Dendritic cell treated with granulocyte-macrophage colony-stimulating factor and Interleukin-4, amounts not matched to agents 40 ng/mL and 50 ng/mL, for 4 days (primary cell): ENCODE measurements around the gene PRLHR.

Experiments
- H3K27ac Mint-ChIP-seq: one replicate; pipeline ENCODE4 v1.8.0; 2022; ENCODE audit warnings: mild to moderate bottlenecking, mixed read lengths
- H3K27me3 Mint-ChIP-seq: one replicate; pipeline ENCODE4 v1.8.0; 2022; ENCODE audit warnings: mild to moderate bottlenecking, mixed read lengths
- H3K36me3 Mint-ChIP-seq: one replicate; pipeline ENCODE4 v1.8.0; 2022; ENCODE audit warnings: low read depth, mixed read lengths
- H3K4me1 Mint-ChIP-seq: one replicate; pipeline ENCODE4 v1.8.0; 2022; ENCODE audit warnings: low read depth, mixed read lengths
- H3K4me3 Mint-ChIP-seq: one replicate; pipeline ENCODE4 v1.8.0; 2022; ENCODE audit warnings: mild to moderate bottlenecking, moderate library complexity, mixed read lengths
- H3K9me3 Mint-ChIP-seq: one replicate; pipeline ENCODE4 v1.8.0; 2022; ENCODE audit warnings: mixed read lengths
- intact Hi-C: fragments of 100-400 bp; cut with micrococcal nuclease; formaldehyde crosslinking; loops from one replicate; pipeline ENCODE4 v1.15.0; 2022

The PRLHR gene

GRCh38 chr10:118605694-118606093 is 10.2 kb upstream of the PRLHR start:
- Mint-ChIP-seq H3K4me1 (no peaks in the 10 kb centered on the region), H3K4me3 (no peak overlapping the region), H3K27ac (no peak overlapping the region), H3K9me3 (peaks cover 8% of the 10 kb centered on the region), H3K36me3 (no peaks in the 10 kb centered on the region), H3K27me3 (peaks cover 6% of the 10 kb centered on the region)
- intact Hi-C loops = no loop called here

- intact Hi-C loops = no loop called here
- no peaks in the 10 kb centered on the region for H3K9me3 Mint-ChIP-seq
- H3K27me3 Mint-ChIP-seq = peaks cover 75% of the 10 kb centered on the region
- no peak overlapping the region for H3K27ac Mint-ChIP-seq
- peaks cover 16% of the 10 kb centered on the region for H3K4me1 Mint-ChIP-seq
- H3K4me3 Mint-ChIP-seq = no peak overlapping the region
- no peaks in the 10 kb centered on the region for H3K36me3 Mint-ChIP-seq
Measured at GRCh38 chr10:118596426-118597124, 1.1 kb upstream of the PRLHR start.

- no peaks in the 10 kb centered on the region for H3K9me3 Mint-ChIP-seq
- no peak overlapping the region for H3K27ac Mint-ChIP-seq
- intact Hi-C loops = no loop called here
- H3K4me1 Mint-ChIP-seq = peaks cover 16% of the 10 kb centered on the region
- no peak overlapping the region for H3K4me3 Mint-ChIP-seq
- no peaks in the 10 kb centered on the region for H3K36me3 Mint-ChIP-seq
- H3K27me3 Mint-ChIP-seq = peaks cover 75% of the 10 kb centered on the region
Measured at GRCh38 chr10:118595064-118595420, 406 bp downstream of the PRLHR start.

GRCh38 chr10:118594392-118595063 is 920 bp downstream of the PRLHR start:
- Mint-ChIP-seq H3K9me3 (no peaks in the 10 kb centered on the region), H3K27ac (no peak overlapping the region), H3K4me3 (no peak overlapping the region), H3K36me3 (no peaks in the 10 kb centered on the region), H3K4me1 (peaks cover 16% of the 10 kb centered on the region), H3K27me3 (peaks cover 73% of the 10 kb centered on the region)
- intact Hi-C loops = no loop called here

GRCh38 chr10:118592675-118593330 is 2.6 kb downstream of the PRLHR start:
- peaks cover 16% of the 10 kb centered on the region for H3K4me1 Mint-ChIP-seq
- no peak overlapping the region for H3K27ac Mint-ChIP-seq
- H3K9me3 Mint-ChIP-seq = no peaks in the 10 kb centered on the region
- no peak overlapping the region for H3K4me3 Mint-ChIP-seq
- H3K27me3 Mint-ChIP-seq = peaks cover 70% of the 10 kb centered on the region
- intact Hi-C loops = no loop called here
- no peaks in the 10 kb centered on the region for H3K36me3 Mint-ChIP-seq

GRCh38 chr10:118590334-118590733 is 5.1 kb downstream of the PRLHR start:
- Mint-ChIP-seq H3K27me3 (peaks cover 61% of the 10 kb centered on the region), H3K4me1 (peaks cover 3% of the 10 kb centered on the region), H3K9me3 (no peaks in the 10 kb centered on the region), H3K4me3 (no peak overlapping the region), H3K36me3 (no peaks in the 10 kb centered on the region), H3K27ac (no peak overlapping the region)
- intact Hi-C loops = no loop called here

- no peaks in the 10 kb centered on the region for H3K4me1 Mint-ChIP-seq
- H3K9me3 Mint-ChIP-seq = no peaks in the 10 kb centered on the region
Measured at GRCh38 chr10:118587881-118588651, 7.4 kb downstream of the PRLHR start.

GRCh38 chr10:118586911-118587310 is 8.5 kb downstream of the PRLHR start:
- H3K9me3 Mint-ChIP-seq = no peaks in the 10 kb centered on the region
- H3K4me1 Mint-ChIP-seq = no peaks in the 10 kb centered on the region
- no peaks in the 10 kb centered on the region for H3K36me3 Mint-ChIP-seq
- H3K27me3 Mint-ChIP-seq = peaks cover 31% of the 10 kb centered on the region
- no peak overlapping the region for H3K4me3 Mint-ChIP-seq
- intact Hi-C loops = no loop called here
- H3K27ac Mint-ChIP-seq = no peak overlapping the region

More at GRCh38 chr10:118587881-118588651, 7.4 kb downstream of the PRLHR start:
- Mint-ChIP-seq H3K27me3 (peaks cover 42% of the 10 kb centered on the region), H3K36me3 (no peaks in the 10 kb centered on the region), H3K4me3 (no peak overlapping the region), H3K27ac (no peak overlapping the region)
- intact Hi-C loops = no loop called here

GRCh38 chr10:118585794-118586193 is 9.7 kb downstream of the PRLHR start:
- Mint-ChIP-seq H3K4me1 (no peaks in the 10 kb centered on the region), H3K27ac (no peak overlapping the region), H3K27me3 (peaks cover 32% of the 10 kb centered on the region), H3K36me3 (no peaks in the 10 kb centered on the region), H3K4me3 (no peak overlapping the region), H3K9me3 (no peaks in the 10 kb centered on the region)
- intact Hi-C loops = no loop called here

- intact Hi-C loops = no loop called here
- no peak overlapping the region for H3K27ac Mint-ChIP-seq
- peaks cover 35% of the 10 kb centered on the region for H3K27me3 Mint-ChIP-seq
- no peaks in the 10 kb centered on the region for H3K36me3 Mint-ChIP-seq
- H3K4me1 Mint-ChIP-seq = no peaks in the 10 kb centered on the region
- H3K9me3 Mint-ChIP-seq = no peaks in the 10 kb centered on the region
- no peak overlapping the region for H3K4me3 Mint-ChIP-seq
Measured at GRCh38 chr10:118585234-118585633, 10.2 kb downstream of the PRLHR start.

GRCh38 chr10:118584181-118584954 is 11.1 kb downstream of the PRLHR start:
- H3K4me3 Mint-ChIP-seq = no peak overlapping the region
- H3K4me1 Mint-ChIP-seq = no peaks in the 10 kb centered on the region
- no peaks in the 10 kb centered on the region for H3K9me3 Mint-ChIP-seq
- no peaks in the 10 kb centered on the region for H3K36me3 Mint-ChIP-seq
- intact Hi-C loops = no loop called here
- no peak overlapping the region for H3K27ac Mint-ChIP-seq
- H3K27me3 Mint-ChIP-seq = peaks cover 35% of the 10 kb centered on the region

- Mint-ChIP-seq H3K9me3 (no peaks in the 10 kb centered on the region), H3K4me1 (no peaks in the 10 kb centered on the region), H3K27ac (no peak overlapping the region), H3K4me3 (no peak overlapping the region), H3K27me3 (peaks cover 35% of the 10 kb centered on the region), H3K36me3 (no peaks in the 10 kb centered on the region)
- intact Hi-C loops = no loop called here
Measured at GRCh38 chr10:118583611-118584010, 11.8 kb downstream of the PRLHR start.

GRCh38 chr10:118582511-118582910 is 12.9 kb downstream of the PRLHR start:
- H3K27me3 Mint-ChIP-seq = peaks cover 26% of the 10 kb centered on the region
- no peak overlapping the region for H3K27ac Mint-ChIP-seq
- no peaks in the 10 kb centered on the region for H3K4me1 Mint-ChIP-seq
- intact Hi-C loops = no loop called here
- H3K36me3 Mint-ChIP-seq = no peaks in the 10 kb centered on the region
- no peak overlapping the region for H3K4me3 Mint-ChIP-seq
- no peaks in the 10 kb centered on the region for H3K9me3 Mint-ChIP-seq
